CD4-positive, alpha-beta T cell treated with Interleukin-10 for 1 hour (primary cell): Measurements from ENCODE around the gene PODXL2.

Experiments used
- DNase-seq: peaks from one replicate; pipeline ENCODE4 v3.0.0-alpha.2; 2020

Gene PODXL2

DNA sequence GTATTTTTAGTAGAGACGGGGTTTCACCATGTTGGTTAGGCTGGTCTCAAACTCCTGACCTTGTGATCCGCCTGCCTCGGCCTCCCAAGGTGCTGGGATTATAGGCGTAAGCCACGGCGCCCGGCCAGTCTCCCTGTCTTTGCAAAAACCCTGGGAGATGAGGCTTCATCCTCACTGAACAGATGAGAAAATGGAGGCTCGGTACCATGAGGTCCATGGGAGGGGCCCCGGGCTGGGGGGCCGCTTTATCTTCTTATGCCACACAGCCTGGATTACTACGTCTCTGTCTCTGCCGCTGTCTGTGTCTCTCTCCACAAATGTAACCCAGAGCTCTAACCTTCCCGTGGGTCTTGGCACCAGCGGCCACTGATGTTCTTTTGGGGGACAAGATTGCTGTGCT lies 82.9 kb downstream of the PODXL2 start:
- no peak for DNase-seq

DNA sequence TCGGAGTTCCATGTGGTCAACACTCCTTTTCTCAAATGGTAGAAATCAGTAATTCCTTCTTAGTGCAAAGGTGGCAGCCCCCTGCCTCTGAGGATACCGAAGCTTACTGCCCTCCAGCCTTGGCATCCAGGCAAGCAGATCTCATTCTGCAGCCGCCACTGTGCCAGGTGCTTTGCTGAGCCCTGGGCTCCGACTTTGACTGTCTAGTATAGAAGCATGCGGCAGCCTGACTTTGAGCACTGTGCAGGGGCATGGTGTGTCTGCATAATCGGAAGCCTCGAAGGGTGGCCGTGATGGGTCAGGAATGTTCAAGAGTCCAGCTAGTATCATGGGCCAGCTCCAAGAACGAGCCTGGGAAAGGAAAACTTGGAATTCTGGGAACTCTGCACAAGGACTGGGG lies 83.5 kb downstream of the PODXL2 start:
- DNase-seq, result no peak

DNA sequence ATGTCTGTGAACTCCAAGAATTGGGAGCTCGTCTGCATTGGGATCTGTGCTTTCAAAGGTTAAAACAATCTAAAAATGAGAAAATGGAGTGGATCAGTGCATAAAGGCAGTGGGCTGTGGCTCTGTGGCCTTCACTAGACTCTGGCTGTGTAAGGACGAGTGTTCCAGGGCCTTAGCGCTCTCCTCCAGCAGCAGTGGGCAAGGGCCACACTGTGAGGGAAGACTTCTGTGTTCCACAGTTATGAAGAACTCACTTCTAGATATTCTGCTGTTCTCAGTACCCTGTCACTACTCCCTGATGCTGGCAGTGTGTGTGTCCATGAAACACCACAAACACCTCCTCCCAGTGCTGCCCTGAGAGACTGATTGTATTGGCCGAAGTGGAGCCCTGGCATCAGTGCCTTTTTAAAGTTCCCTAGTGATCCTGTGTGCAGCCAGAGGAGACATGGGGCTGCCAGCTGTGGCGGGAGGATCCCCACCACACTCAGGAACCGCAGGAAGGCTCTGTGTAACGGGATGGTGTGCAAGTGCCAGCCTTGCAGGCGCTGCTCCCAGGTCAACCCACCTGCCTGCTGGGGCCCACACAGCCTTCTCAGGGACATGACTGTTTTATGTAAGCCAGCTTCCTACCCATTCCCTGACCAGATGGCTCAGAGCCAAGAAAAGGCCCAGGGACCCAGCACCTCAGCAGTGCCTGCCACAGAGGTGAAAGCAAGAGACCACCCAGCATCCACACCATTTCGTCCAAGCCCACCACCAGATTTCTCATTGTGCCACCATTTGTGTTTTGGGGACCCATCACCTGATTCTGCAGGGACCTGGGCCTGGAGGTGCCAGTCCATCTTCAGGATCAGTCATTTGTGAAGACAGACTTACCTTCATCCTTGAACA lies 84.1 kb downstream of the PODXL2 start:
- no peak for DNase-seq

DNA sequence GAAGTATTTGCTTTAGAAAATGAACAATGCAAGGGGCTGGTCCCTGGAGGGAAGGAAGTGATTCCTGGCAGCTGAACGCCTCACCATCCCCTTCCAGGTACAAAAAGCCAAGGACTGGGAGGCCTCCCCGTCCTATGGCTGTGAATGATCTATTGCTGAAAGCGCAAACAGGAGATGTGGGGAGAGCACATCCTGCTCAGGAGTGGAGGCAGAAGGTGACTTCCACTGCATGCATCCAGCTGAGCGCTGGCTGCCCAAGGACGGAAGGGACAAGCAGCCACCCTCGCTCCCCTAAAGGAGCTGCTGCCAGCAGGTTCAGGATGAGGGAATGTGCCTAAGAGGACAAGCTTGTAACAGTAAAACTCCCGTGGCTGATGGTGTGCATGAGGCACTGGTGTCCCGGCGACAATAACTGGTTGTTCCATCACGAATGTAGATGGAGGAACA lies 85.2 kb downstream of the PODXL2 start:
- no peak for DNase-seq

DNA sequence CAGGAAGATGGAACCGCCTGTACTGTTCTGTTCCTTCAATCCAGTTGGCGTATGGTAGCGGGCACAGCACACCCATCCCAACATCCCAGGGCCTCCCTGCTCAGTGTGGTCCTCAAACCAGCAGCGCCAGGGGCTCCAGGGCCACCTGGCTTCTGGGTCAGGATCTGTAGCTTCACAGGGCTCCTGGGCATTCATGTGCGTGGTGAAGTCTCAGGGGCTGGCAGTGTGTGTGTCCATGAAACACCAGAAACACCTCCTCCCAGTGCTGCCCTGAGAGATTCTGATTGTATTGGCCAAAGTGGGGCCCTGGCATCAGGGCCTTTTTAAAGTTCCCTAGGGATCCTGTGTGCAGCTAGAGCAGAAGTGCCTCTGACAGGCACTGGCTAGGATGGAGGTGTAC lies 85.9 kb downstream of the PODXL2 start:
- DNase-seq, result no peak

DNA sequence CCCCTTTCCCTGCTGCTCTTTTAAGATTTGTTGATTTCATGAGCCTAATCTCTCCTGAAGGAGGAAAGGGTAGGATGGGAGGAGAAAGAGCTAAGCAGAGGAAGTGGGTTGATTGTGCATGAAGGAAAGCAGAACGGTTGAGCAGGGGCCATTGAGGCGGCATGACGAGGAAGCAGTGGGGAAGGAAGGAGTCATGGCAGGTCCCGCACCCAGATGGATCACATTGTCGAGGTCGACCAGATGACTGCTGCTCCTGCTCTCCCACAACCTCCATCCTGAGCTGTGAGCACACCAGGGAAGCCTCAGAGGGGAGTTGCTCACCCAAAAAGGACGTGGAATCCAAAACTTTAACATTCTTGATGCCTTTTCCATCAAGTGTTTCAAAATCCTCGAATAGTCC lies 86.5 kb downstream of the PODXL2 start:
- no peak for DNase-seq

DNA sequence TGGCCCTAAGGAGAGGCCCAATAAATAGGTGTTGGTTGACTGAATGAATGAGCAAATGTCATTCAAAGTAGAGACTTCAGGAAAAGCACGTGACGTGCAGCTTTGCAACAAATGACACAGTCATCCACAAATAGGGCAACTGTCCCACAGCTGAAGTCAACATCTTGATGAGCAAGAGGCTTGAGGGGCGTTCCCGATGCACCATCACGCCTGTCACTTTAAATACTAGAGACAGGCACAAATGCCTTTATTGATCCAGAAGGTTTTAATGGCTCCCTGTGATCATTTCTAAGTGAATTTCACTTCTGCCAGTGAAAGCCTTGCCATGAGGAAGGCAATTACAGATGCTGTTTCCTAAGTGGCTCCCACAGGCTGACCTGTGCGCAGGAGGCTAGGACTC lies 87.4 kb downstream of the PODXL2 start:
- no peak for DNase-seq

DNA sequence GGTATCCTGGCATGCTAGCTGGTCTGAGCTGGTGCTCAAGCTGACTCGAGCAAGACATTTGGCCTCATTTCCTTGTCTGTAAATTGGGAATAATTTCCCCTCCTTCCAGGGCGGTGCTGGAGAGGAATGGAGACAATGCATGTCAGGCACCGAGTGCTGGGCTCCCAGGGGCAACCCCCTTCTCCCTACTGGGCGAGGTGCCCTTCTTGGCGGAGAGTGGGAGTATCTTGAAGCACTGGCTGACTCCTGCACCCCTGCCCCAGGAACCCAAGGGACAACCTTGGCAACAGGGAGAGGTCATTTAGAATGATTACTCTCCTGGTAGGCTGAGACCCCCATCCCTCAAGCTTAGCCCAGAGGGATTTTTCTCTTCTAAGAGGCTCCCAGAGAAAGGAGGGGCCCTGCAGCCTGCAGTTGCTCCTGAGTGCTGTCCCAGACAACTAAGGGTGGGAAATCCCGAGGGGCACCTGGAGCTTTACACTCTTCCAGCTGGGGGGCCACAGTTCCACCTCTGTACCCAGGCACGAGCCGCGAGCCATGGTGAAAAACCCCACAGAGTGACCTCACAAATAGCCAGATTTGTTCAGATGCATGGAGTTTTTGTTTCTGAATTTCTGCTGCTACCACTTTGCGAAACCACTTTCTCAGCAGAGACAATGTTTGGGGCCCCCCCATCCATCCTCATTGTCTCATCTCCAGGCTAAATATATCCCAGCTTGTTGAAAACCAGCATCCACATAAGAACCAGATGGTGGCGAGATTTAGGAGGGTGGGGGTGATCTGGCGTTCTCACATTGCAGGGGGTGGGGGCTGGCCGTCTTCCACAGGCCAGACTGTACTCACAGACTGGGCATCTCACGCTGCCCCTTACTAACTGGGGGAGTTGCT lies 88.6 kb downstream of the PODXL2 start:
- DNase-seq, result no peak

DNA sequence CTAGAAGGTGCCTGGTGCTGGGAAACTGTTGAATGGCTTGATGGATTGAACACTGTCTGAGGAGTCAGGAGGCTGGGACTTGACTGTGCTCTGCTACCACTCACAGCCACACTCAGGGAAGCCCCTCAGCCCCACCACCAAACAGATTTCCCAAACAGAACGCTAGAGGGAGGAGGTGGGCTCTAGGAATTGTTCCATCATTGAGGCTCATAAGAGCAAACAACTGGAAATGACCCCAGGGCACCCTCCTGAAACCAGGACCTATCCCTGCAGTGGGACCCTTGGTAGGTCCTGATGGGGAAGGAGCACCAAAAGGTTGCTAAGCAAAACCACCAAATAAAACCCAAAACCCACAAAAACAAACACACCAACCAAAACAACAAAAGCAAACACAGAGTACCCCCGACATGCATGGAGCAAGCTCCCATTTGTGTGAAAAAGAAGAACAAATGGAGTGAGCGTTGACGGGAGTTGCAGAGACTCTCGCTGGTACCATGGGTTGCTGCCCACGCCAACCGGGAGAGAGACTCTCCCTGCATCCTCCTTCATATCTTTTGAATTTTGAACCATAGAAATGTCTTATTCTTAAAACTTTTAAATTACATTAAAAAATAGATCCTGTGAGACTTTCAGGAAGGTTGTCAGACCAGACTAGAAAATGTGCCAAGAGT lies 89.4 kb downstream of the PODXL2 start:
- no peak for DNase-seq

DNA sequence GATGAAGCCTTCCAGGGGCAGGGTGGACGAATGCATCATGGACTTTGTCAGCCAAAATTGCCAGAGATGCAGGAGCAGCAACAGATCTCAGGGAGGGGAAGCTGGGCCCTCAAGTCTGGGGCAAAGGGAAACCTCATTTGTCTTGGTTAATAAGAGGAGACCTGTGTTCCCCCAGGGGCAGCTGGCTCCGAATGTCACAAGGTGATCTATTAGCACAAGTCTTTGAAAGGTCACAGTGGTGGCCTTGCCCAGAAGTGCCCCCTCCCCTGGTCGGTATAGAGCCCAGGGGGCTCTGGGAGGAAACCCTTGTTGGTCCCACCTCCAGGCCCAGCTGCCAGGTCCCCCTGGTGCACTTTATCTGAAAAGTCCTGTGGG lies 89.9 kb downstream of the PODXL2 start:
- no peak for DNase-seq

DNA sequence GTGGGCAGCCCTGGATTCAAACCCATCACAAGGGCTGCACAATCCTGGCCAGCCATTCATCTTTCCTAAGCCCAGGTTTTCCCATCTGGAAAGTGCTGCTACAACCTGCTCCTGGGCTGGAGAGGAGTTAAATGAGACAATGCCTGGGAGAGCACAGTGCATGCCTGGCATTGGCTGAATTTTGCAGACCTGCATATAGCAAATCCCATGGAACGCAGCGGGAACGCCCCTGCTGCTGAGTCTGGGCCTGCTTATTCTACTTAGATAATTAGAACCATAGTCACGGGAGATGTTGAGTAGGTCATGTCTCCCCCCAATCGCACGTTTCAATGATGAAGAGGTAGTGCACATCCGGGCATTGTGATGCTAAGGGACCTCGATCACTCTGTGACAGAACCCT lies 90.4 kb downstream of the PODXL2 start:
- DNase-seq, result no peak

DNA sequence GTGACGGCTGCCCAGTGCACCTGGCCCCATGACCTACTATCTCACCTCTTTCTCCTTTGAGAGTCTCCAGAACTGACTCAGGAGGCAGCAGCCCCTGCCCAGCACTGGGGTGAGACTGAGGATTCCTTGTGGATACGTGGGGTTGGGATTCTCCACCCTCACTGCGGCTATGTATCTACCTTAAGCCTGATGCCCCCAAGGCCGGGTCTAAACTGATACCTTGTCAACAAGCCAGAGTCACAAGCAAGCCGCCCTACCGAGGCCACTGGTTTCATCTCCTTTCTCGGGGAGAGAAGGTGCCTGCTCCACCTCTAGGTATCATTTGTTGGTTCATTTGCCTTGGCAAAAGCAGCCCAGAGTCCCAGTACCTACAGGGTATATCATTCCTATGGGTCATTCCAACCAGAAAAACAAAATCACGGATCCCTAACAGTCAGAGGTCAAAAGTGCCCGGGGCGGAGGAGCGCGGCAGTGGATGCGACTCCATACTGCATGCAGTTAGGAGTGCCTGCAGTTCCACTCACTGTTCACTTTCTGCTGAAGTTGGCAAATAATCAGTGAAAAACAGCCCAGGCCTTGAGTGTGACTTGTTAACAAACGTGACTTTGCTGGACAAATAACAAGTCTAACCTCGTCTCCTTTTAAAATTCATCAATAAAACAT lies 91.3 kb downstream of the PODXL2 start:
- no peak for DNase-seq

DNA sequence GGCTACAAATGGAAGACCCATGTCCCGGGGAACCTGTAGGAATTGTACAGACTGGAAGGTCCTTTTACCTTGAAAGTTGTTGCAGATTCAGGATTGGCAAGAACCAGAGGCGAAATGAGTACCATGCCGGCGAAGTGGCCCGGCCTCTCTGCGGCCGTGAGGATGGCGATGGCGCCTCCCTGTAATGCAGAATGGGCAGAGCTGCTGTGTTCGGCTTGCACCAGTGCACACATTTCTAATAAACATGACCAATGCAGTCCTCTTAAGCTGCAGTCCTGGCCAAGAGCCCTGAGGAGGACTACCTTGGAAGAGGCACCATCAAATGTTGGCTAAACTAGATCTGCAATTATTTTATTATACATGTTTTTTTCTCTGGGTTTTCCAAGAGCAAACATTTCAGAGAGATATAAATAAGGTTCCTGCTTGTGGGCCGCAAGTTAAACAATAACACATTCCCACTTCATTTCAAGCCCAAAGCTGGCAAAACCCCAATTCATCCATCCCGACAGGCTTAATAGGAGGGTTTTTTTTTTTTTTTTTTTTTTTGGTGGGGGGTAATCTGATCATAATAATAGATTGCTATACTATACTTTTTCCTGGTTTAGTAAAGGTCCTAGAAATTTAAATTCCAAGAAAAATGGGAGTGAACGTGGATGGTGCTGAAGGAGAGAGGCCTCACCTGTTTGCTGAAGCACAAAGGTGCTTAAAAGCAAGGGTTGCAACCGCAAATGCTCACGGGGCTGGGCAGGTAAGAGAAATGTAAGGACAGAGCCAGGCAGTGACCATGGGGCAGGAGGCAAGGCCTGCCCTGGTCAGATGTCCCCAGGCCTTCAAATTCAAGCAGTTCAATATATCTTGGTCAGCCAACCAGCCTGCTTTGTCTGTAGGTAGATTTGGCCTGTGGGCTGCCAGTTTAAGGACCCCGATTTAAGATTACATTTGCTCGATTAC lies 92.3 kb downstream of the PODXL2 start:
- no peak for DNase-seq

DNA sequence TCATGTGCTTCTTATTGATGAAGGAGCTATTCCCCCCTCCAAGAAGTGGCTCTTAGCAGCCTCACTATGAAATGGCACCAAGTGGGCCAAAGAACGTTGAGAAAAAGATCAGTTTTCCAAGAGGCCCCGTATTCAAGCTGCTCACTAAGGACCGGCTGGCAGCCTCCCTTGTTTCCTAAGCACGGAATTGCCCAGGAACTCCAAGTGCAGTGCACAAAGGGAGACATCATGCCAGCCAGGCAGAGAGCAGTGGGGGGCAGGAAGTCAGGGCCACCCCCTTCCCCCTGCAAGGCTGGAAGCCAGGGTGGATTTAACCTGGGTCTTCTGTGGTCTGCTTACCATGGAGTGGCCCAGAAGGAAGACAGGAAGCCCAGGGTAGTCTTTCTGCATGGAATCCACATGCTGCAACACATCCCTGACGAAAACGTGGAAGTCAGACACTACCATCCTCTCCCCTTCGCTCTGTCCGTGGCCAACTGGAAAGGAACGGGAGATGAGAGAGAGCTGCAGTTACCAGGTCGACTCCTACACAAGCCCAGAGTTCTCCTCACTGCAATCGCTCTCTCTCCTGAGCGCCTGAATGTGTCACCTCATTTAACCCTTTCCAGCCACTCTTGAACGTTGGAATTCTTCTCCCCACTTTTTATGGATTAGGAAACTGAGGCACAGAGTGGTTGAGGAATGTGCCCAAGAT lies 93.3 kb downstream of the PODXL2 start:
- no peak for DNase-seq
